NCI-H2227 (cell line): ENCODE measurements around the gene FIBCD1.
A peak's percentile ranks its signal among the peaks of the same experiment; 100 is the strongest.

Experiments used
- DNase-seq: peaks from one replicate; lab custom pipeline; 2025; ENCODE audit not compliant: unreplicated experiment; lab: John Stamatoyannopoulos, UW

The FIBCD1 gene

GRCh38 chr9:130862747-130863146, 76.3 kb downstream of the FIBCD1 start:
- no peak for DNase-seq

- no peak for DNase-seq
Measured at GRCh38 chr9:130862217-130862616, 76.8 kb downstream of the FIBCD1 start.

DNA sequence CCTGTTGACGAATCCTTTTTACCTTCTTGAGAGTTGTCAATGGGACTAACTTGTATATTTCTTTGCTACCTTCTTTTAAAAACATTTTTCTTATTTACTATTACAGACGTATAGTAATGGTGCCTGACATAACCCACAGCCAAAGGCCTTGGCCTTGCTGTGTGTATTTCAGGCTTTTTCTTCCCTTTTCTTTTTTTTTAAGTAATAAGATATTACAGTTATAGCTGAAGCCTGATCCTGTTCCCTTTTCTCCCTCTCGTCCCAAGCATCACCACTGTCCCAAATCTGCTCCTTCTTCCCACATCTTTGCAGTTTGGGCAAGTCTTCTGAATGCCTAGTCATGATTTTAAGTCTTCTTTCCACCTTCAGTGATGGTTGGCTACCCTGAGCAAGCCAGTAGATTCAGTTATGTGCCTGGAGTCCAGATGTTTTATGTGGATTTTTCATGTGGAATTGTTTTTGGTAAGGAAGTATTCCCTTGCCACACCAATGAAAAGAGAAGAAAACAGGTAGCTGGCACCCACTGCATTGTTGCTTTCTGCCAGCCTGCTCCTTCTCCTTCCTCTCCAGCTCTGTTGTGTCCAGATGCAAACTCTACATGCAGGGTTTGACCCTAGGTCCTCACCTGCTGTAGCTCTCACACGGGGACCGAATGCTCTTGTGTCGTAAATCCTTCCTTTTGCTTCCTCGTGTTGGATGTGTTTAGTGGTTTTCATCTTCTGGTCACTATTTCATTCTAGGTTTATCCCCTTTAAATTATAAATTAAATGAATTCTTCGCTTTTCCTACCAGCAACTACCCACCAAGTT, 77.5 kb downstream of the FIBCD1 start:
- no peak for DNase-seq

DNA sequence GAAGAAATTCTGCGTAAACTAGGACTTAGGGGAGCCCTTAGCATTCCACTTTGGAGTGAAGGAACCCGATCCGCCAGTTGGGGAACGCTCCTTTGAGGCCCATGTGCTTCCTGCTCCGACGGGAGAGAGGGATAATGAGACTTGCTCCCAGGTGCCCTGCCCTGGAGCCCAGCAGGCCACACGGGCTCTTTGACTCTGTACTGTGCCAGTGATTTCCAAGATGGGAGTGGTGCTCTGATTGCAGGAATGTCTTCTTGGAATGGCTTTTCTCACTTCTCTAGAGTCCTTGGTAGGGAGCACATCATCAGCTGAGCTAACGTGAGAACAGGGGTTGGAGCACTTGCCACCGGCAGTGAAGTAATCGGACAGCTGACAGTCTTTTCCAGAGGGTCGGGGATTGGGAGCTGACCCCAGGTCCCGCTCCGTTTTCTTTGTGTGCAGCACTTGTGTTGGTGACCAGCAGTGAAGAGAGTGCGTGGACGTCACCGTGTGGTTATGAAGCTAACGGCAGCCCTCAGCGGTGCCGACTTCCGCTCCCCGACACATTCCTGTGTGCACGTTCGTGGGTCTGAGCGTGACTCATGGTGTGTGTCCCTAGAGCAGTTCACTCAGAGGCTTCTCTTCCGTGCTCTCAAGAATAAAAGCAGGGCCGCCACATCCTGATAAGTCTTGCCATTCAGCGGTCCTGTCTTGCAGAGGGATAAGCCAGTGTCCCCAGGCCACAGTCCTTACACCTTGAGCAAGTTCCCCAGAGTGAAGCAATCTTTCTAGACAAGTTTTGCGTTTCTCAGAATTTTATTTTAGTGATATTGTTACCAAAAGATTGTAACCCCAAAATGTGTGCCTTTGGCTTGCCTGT, 78.4 kb downstream of the FIBCD1 start:
- peak; percentile 45 for DNase-seq

DNA sequence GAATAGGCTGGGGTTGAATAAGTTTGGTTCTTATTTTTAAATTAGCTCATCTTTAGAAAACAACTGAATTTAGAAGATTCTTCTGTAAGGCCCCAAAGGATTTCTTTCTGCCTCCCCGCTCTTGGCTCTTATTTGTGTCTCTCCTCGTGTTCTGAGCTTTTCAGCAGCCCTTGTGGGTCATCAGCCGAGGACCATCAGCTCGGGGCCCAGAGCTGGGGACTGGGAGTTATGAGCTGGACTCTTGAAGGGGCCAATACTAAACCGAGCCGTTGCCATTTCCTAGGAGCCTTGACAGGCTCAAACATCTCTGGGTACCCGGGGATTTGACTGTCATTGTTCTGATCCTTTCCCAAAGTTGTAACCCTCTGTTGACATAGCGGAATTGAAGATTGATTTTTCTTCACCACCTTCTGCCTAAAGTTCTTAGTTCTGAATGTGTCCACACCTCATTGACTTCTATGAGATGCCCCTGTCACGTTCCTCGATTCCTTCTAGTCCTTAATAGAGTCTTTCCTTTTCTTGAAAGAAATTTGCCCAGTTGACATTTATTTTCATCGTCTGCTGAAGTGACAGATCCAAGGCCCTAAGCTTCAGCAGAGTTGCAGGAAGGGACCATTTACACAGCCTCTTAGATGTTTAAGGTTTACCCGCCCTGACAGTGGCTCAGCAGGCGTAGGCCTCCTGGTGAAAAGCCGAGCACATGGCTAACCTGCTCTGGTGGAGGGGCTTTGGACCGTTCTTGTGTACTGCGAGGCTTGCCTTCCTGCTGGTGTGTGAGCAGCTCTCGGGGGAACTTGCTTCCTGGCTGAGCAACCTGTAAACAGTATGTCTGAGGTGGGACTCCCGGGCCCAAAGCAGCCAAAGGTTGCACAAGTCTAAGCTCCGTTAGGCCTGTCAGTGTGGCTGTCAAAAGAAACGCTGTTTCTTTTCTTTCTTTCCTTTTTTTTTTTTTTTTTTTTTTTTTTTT, 80.0 kb downstream of the FIBCD1 start:
- DNase-seq, result no peak

- DNase-seq, result no peak
Measured at GRCh38 chr9:130857864-130858738, 80.9 kb downstream of the FIBCD1 start.

GRCh38 chr9:130856474-130856873, 82.6 kb downstream of the FIBCD1 start:
- no peak for DNase-seq

DNA sequence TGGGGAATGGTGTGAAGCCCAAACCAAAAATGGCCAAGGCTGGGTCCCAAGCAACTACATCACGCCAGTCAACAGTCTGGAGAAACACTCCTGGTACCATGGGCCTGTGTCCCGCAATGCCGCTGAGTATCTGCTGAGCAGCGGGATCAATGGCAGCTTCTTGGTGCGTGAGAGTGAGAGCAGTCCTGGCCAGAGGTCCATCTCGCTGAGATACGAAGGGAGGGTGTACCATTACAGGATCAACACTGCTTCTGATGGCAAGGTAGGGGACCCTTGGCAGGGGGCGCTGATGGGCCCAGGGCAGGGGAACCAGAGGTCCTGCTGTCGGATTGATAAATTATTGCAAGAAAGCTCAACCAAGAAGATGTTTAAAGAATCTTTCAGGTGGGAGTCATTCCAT, 84.2 kb downstream of the FIBCD1 start:
- DNase-seq, result no peak

DNA sequence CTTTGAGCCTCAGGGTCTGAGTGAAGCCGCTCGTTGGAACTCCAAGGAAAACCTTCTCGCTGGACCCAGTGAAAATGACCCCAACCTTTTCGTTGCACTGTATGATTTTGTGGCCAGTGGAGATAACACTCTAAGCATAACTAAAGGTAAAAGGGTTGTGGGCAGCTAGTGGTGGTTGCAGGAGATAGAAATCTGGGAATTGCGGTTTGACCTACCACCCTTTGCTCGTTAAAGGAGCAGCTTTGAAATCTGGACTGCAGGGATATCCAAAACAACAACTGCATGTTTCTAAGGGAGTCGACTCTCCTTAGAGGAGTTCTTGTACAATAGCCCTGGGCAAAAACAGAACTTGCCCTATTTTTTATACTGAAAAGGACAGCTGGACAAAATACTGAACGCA, 85.0 kb downstream of the FIBCD1 start:
- DNase-seq, result no peak

DNA sequence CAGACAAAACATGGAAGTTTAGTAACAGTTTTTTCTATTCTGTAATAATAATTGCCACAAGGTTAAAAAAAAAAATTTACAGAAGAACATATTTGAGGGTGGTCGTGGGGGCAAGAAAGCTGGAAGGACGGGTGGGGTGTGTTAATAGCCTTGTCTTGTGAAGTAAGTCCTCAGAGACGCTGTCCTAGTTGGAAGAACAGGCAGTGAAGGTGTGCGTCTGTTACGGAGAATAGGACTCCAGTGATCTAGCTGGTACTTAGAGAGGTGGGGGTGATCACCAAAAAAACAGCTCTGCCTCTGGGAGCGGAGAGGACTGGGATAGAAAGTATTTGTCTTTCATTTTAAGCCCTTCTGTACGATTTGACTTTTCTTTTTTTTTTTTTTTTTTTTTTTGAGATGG, 86.2 kb downstream of the FIBCD1 start:
- no peak for DNase-seq
